Esophagus muscularis mucosa (tissue), 4 donors: ENCODE measurements around the gene LMOD2. TPM values are rescaled to one million over a fixed set of nuclear protein-coding genes. Genes with fewer than 3 reads are reported as not detected.

Experiments used
- DNase-seq: peaks from one replicate; pipeline ENCODE4 v3.0.0-alpha.2; 2017; ENCODE audit errors: extremely low spot score
- H3K27ac ChIP-seq, 4 donors: fragments of 200-600 bp; sonication (generic); replicated peaks in 1 of 4; 1 replicate in 3 of 4; 2 replicates in 1 of 4; pipeline ENCODE4 v1.5.1; 2016 to 2019; ENCODE audit warnings: mild to moderate bottlenecking in 1 of 4
- H3K27me3 ChIP-seq, 4 donors: fragments of 200-600 bp; sonication (generic); one replicate each; pipeline versions ENCODE4 v1.5.1 to v1.6.0; 2016 to 2019
- H3K36me3 ChIP-seq, 4 donors: fragments of 200-600 bp; sonication (generic); one replicate each; pipeline ENCODE4 v1.5.1; 2016 to 2019
- H3K4me1 ChIP-seq, 4 donors: fragments of 200-600 bp; sonication (generic); one replicate each; pipeline ENCODE4 v1.5.1; 2016 to 2019
- H3K4me3 ChIP-seq, 4 donors: fragments of 200-600 bp; sonication (generic); 1 replicate in 2 of 4; 2 replicates in 2 of 4; pipeline ENCODE4 v1.5.1; 2016 to 2019; ENCODE audit warnings: mild to moderate bottlenecking in 4 of 4, moderate library complexity in 1 of 4
- H3K9me3 ChIP-seq, 4 donors: fragments of 200-600 bp; sonication (generic); 1 replicate in 3 of 4; 2 replicates in 1 of 4; pipeline ENCODE4 v1.5.1; 2016 to 2019
- EP300 ChIP-seq: sonication (generic); formaldehyde crosslinking; IDR thresholded peaks from one replicate; pipeline ENCODE4 v1.6.1; 2017; ENCODE audit warnings: antibody characterized with exemption
- POLR2A ChIP-seq: fragments of 450-650 bp; IDR thresholded peaks from one replicate; pipeline ENCODE4 v1.6.1; 2017; ENCODE audit warnings: antibody characterized with exemption, moderate library complexity, mild to moderate bottlenecking, low read depth
- POLR2AphosphoS5 ChIP-seq, 2 donors: sonication (generic); formaldehyde crosslinking; IDR thresholded peaks; one replicate each; pipeline ENCODE4 v1.6.1; 2017; ENCODE audit warnings: antibody characterized with exemption in 2 of 2
- WGBS: methylation state at CpG from one replicate; pipeline ENCODE4 v1.1.5; 2018; 5-methylcytosine and 5-hydroxymethylcytosine counted together
- intact Hi-C: fragments of 100-400 bp; cut with DNase I; formaldehyde crosslinking; loops from one replicate; pipeline ENCODE4 v1.15.1; 2023
- total RNA-seq, 4 donors: library from RNA; depleted of rRNA; stranded (reverse); fragments of >200 nt; gene quantifications; one replicate each; pipeline versions ENCODE4 v1.1.0 to v1.2.1, GENCODE V29; 2016
- TF ChIP-seq, protein P1 (sequence below), 3 experiments: fragments of 200-600 bp in 2 of 3; fragments of 450-650 bp in 1 of 3; sonication (generic) in 2 of 3; IDR thresholded peaks; one replicate each; pipeline ENCODE4 v1.5.1; 2017 to 2019; ENCODE audit warnings: antibody characterized with exemption in 3 of 3, mild to moderate bottlenecking in 2 of 3, moderate library complexity in 1 of 3

The LMOD2 gene
- total RNA-seq, 4 donors from 2014 or later: not detected

DNA sequence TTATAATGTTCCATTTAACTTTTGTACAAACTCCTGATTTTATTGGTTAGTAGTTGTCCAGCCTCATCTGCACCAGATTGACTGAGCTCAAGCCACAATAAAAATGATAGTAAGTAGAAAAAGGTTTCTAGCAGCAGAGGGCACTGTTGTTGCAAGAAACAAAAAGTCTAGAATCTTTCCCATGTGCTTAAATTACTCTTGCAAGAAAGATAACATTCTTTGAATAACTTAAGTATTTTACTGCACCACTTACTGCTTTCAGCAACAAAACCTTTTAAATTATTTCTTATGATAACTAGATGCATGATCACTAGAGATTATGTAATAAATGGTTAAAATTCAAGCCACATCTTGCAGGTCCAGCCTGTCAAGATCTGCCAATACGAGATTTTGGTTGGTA is 27.0 kb downstream of the LMOD2 start:
- no peak overlapping the region for H3K27ac ChIP-seq
- H3K36me3 ChIP-seq: peaks cover 5 to 25% (median 16%) of the 10 kb centered on the region in 4 donors
- no peaks in the 10 kb centered on the region for H3K27me3 ChIP-seq
- intact Hi-C loops: loop anchor here (5.0 kb wide), 2 partner anchors 65 to 185 kb away; partner anchors contain the start of gene WASL
- WGBS: 91% methylated on average over 1 of the region's 1 CpG
- H3K9me3 ChIP-seq: no peaks in the 10 kb centered on the region
- peaks cover 0 to 11% (median 4%) of the 10 kb centered on the region in 4 donors for H3K4me1 ChIP-seq
- H3K4me3 ChIP-seq: no peak overlapping the region
- DNase-seq: no peak
- TF ChIP-seq POLR2A (no peak), POLR2AphosphoS5 (IDR thresholded peaks at IDR 0.05) (no peak), EP300 (no peak)
- TF ChIP-seq, protein P1, sequence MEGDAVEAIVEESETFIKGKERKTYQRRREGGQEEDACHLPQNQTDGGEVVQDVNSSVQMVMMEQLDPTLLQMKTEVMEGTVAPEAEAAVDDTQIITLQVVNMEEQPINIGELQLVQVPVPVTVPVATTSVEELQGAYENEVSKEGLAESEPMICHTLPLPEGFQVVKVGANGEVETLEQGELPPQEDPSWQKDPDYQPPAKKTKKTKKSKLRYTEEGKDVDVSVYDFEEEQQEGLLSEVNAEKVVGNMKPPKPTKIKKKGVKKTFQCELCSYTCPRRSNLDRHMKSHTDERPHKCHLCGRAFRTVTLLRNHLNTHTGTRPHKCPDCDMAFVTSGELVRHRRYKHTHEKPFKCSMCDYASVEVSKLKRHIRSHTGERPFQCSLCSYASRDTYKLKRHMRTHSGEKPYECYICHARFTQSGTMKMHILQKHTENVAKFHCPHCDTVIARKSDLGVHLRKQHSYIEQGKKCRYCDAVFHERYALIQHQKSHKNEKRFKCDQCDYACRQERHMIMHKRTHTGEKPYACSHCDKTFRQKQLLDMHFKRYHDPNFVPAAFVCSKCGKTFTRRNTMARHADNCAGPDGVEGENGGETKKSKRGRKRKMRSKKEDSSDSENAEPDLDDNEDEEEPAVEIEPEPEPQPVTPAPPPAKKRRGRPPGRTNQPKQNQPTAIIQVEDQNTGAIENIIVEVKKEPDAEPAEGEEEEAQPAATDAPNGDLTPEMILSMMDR (IDR thresholded peaks at IDR 0.05): peak; percentile 34 to 54 (median 37)

DNA sequence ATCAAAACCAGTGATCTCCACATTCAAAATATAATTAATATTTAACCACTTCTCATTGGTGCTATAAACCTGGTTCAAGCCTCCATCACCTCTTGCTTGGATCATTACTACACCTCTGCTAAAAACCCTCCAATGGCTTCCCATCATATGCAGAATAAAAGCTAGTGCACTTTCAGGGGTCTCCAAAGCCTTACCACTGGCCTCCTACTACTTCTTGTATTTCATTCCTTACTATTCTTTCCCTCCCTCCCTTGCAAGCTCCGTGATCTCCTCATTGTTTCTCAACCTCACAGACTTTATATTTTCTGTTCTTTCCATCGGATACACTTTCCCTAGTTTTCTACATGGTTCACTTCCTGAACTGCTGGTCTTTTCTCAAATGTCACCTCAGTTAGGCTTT is 31.5 kb downstream of the LMOD2 start:
- no peak for DNase-seq
- no peak overlapping the region for H3K27ac ChIP-seq
- H3K9me3 ChIP-seq: no peaks in the 10 kb centered on the region
- TF ChIP-seq EP300 (no peak), POLR2A (no peak), POLR2AphosphoS5 (IDR thresholded peaks at IDR 0.05) (no peak)
- TF ChIP-seq, protein P1 (IDR thresholded peaks at IDR 0.05): no peak
- peaks cover 9 to 61% (median 25%) of the 10 kb centered on the region in 4 donors for H3K36me3 ChIP-seq
- H3K4me3 ChIP-seq: no peak overlapping the region
- H3K27me3 ChIP-seq: no peaks in the 10 kb centered on the region
- intact Hi-C loops: no loop called here
- 93% methylated on average over 2 of the region's 2 CpGs for WGBS
- H3K4me1 ChIP-seq: peaks cover 0 to 8% (median 0%) of the 10 kb centered on the region in 4 donors

DNA sequence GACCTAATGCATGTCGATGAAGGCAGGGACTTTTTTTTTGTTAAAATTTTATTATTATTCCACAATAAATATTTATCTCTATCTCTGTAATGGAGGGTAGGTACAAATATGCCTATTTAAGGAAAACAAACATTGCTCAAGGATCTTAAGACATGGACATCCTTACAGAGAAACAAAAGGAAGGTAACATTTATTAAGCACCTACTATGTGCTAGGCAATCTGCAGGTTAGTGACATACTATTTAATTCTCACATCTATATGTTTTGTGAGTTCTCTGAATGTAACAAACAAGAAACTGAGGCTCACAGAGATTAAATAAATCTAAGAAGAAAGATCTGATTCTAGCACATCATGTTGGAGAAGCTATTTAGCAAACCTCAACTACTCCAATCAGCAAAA is 32.1 kb downstream of the LMOD2 start:
- intact Hi-C loops: no loop called here
- Histone ChIP-seq H3K4me1 (peaks cover 0 to 8% (median 0%) of the 10 kb centered on the region in 4 donors), H3K27ac (no peak overlapping the region), H3K27me3 (no peaks in the 10 kb centered on the region), H3K9me3 (no peaks in the 10 kb centered on the region), H3K36me3 (peaks cover 15 to 67% (median 31%) of the 10 kb centered on the region in 4 donors), H3K4me3 (no peak overlapping the region)
- DNase-seq: no peak
- 88% methylated on average over 1 of the region's 1 CpG for WGBS
- TF ChIP-seq, protein P1 (IDR thresholded peaks at IDR 0.05): no peak
- TF ChIP-seq POLR2AphosphoS5 (IDR thresholded peaks at IDR 0.05) (no peak), EP300 (no peak), POLR2A (no peak)

DNA sequence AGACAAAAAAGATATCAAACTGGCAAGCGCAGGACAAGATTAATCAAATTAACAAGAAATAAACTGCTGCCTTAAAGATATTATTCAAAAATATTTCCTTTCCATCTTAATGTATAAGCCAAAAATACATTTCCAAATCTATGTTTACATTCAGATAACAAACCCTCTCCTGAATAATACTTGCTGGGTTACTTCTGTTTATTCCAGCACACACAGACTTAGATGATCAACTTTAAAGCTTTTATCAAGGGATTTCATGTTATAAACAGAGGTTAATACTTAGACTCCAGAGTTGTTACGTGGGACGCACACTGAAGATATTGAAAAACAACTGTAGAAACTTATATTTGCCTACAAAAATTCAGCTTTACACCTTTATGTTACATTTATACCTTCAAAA is 33.6 kb downstream of the LMOD2 start:
- Histone ChIP-seq H3K27ac (no peak overlapping the region), H3K36me3 (peaks cover 10 to 74% (median 28%) of the 10 kb centered on the region in 4 donors), H3K4me3 (no peak overlapping the region), H3K4me1 (peaks cover 0 to 8% (median 0%) of the 10 kb centered on the region in 4 donors), H3K27me3 (no peaks in the 10 kb centered on the region), H3K9me3 (no peaks in the 10 kb centered on the region)
- intact Hi-C loops: no loop called here
- no peak for DNase-seq
- TF ChIP-seq POLR2AphosphoS5 (IDR thresholded peaks at IDR 0.05): no peak
- TF ChIP-seq, protein P1 (IDR thresholded peaks at IDR 0.05): no peak
- no peak for TF ChIP-seq EP300
- TF ChIP-seq POLR2A: no peak
- WGBS: 54% methylated on average over 3 of the region's 3 CpGs

DNA sequence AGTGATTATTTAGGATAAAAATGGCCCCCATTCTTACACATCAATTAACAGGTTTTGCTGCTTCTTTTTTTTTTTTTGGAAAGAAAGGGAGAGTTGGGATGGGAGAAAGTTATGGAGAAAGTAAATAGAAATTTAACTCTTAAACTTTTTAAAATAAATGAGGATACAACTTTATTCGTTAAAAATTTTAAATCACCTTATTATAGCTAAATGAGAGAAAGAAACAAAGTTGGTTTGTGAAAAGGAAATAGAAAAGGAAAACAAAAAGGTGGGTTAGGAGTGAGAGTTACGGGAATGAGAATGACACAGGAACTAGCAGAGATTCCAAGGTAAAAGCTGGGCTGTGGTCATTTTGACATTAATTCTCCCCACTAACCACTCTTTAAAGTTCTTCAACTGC is 34.9 kb downstream of the LMOD2 start:
- Histone ChIP-seq H3K4me3 (no peak overlapping the region), H3K4me1 (peaks cover 0 to 8% (median 0%) of the 10 kb centered on the region in 4 donors), H3K27ac (no peak overlapping the region), H3K36me3 (peaks cover 10 to 78% (median 34%) of the 10 kb centered on the region in 4 donors), H3K9me3 (no peaks in the 10 kb centered on the region), H3K27me3 (no peaks in the 10 kb centered on the region)
- TF ChIP-seq POLR2A (no peak), EP300 (no peak), POLR2AphosphoS5 (IDR thresholded peaks at IDR 0.05) (no peak)
- TF ChIP-seq, protein P1 (IDR thresholded peaks at IDR 0.05): no peak
- WGBS: 97% methylated on average over 2 of the region's 2 CpGs
- no peak for DNase-seq
- intact Hi-C loops: no loop called here
